NOMO-1 (cell line): ENCODE results near the gene TP73.
A peak's percentile ranks its signal among the peaks of the same experiment; 100 is the strongest.

Source experiments
- DNase-seq, 2 experiments: peaks; one replicate each; lab custom pipeline; 2025; ENCODE audit not compliant: unreplicated experiment in 2 of 2; lab: John Stamatoyannopoulos, UW

The TP73 gene

DNA sequence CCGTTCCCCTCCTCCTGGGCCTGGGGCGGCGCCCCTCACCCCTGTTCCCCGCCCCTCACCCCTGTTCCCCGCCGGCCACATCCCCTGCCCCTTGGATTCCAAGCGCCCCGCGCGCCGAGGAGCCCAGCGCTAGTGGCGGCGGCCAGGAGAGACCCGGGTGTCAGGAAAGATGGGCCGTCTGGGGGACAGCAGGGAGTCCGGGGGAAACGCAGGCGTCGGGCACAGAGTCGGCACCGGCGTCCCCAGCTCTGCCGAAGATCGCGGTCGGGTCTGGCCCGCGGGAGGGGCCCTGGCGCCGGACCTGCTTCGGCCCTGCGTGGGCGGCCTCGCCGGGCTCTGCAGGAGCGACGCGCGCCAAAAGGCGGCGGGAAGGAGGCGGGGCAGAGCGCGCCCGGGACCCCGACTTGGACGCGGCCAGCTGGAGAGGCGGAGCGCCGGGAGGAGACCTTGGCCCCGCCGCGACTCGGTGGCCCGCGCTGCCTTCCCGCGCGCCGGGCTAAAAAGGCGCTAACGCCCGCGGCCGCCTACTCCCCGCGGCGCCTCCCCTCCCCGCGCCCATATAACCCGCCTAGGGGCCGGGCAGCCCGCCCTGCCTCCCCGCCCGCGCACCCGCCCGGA lies at the start of gene TP73:
TSS of gene TP73 (plus strand) at position 587 of the 618 bp plus-strand sequence. CDS start 29,850 bp downstream, outside the sequence.
- peak; percentile 18 for DNase-seq

DNA sequence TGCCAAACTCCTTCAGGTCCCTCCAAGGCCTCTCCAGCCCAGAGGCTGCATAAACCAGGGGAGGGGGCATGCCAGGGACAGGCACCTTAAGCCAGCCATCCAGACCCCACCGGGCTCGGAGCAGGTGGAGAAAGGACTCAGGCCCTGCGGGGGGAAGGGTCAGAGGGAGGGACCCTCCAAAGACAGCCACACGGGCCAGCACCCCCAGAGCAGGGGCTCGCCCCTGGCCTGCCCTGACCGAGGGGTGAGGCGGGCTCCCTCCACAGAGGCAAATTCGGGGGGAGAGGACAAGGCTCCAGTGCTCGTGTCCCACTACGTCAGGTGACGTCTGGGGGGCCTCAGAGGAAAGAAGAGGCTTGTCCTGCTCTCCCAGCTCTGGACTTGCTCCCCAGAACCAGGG lies 49.2 kb upstream of the TP73 start:
- DNase-seq = no peak

DNA sequence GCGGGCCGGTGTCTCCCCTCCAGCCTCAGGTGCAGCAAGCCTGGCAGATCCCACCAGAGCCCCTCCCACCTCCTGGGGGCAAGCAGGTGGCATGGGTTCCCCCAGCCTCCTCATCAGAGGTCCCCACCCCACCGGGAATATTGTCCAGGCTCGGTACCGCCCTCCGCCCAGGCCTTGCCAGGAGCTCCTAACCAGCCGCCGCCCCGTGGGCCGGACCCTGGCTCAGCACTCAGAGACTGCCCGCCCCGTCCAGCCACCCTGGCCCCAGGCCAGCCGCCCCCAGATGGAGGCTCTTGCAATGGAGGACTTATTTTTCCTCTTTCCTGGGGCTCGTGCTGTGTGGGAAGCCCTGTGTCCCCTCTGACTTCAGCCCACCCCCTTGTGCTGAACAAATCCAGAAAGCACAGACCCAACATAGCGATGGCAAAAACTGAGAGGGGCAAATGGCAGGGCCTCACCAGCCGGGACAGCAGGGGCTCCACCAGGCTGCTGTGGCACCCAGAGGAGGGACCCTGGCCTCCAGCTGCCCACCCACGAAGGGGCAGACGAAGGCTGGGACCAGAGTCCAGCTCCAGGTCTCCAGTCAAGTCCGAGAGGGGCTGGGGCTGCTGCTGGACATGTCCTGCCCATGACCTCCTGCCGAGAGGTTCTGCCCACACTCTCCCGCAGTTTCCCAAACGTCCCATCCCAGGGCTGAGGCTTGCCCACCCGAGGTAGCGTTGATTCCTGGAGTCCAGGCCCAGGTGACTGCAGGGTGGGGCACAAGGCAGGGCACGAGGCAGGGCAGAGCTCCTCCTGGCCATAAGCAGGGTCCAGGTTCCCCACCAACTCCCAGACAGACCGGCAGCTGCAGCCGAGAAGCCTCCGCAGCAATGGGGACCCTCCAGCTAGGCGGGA lies 48.5 kb upstream of the TP73 start:
- DNase-seq = no peak

DNA sequence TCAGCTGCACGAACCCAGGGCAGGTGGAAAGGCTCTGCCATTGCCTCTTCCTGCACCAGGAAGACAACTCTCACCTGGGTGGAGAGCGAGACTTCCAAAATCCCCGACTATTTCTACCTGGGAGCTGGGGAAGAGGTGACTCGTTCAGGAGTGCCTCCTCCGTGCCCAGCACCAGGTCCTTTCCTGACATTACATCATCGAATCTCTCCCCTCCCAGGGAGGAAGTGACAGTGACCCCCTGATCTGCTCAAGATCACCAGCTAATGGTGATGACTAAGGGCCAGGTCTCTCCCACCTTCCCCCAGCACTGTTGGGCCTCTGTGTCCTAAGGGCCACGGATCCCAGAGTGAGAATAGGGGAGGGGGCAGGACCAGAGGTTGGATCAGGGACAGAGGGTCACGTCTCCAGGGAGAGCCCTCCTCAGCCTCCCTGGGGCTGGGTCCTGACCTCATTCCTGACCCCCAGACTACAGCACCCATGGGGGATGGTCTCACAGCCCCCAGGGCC lies 47.8 kb upstream of the TP73 start:
- DNase-seq = no peak

DNA sequence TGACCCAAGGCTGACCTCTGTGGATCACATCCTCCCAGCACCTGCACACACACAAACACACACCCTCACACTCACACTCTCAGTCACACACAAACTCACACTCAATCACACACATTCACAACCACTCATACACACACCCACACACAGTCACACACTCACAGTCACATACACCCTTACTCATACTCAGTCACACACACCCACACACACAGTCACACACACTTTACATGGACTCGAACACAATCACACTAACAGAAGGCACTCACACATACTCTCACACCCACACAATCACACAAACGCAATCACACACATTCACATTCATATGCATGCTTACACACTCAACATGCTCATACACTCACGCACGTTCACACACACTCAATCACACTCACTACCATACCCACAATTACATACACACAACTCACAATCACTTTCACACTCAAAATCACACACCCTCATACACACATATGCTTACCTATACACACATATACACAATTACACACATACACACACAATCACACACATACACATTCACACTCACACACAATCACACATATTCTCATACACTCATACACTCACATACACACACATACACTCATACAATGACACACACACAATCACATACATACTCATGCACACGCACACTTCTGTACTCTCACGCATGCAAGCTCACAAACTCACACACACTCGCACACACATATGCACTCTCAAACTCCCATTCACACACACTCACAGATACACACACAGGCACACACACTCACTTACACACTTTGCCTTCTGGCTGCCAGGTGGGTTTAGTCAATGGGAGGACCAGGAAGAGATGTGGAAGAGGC lies 47.1 kb upstream of the TP73 start:
- no peak for DNase-seq

DNA sequence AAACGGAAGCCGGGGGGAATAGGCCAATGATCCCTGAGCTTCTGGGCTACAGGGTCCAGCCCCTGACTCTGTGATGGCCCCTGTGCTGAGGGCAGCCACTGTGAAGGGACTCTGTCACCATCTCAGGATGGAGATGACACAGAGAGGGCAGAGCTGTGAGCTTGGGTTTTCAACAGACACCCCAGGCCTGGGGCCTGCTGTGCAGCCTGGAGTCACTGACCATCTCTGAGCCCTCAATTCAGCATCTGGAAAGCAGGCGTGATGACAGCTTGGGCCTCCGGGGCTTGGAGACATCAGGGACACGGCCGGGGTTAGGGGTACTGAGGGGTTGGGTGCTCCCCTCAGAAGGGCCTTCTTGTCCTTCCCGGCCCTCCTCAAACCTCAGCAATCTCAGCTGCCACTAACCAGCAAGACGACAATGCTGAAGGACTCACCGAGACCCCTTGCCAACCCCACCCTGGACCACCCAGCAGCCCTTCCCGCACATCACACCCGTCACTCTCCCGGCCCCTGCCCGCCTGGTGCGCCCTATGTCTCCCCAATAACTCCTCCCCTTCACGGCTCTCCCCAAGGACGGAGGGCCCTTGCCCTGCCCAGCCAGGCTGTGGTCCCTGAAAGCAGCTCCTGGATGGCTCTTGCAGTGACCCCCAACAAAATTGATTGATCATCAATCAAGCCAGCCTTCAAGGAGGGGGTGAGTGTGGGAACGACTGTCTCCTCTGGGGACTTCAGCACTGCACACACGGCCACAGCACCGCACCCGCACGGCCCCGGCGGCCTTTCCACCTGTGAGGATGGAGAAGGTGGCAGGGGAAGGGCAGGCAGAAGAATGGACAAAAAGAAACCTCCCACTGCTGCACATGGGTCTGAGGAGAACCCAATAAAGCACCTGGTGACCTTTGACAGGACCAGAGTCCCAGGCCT lies 45.3 kb upstream of the TP73 start:
- no peak for DNase-seq

DNA sequence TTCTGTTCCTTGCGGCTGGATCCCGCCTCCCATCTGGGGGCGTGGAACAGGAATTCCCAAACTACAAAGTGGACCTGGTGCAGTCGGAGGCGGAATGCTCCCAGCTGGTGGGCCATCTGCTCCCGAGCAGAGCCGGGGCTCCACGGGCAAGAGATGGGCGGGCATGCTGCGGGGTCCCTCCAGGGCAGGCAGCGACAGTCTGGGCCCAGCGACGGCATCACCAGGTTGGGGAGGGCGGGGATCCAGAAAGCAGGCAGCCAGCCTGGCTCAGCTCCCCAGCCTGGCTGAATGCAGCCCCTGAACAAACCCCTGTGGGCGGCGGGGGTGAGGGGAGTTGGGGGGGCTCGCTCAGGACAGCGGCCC lies 44.6 kb upstream of the TP73 start:
- DNase-seq = no peak

DNA sequence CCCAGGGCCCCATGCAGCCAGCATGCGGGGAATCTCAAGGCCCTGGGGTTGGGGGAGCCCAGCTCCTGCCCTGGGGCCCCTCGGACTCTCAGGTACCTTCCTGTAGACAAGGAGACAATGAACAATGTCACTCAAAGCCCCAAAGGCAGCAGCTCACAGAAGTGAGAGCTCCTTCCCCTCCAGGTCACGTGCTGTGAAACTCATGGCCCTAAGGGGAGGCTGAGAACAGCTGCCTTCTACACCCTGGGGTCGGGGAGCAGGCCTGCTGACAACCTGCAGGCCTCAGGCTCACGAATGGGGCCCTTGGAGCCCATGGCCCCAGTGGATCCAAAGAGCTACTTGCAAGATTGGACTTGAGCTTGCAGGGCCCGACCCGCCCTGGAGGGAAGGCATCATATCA lies 44.2 kb upstream of the TP73 start:
- no peak for DNase-seq

DNA sequence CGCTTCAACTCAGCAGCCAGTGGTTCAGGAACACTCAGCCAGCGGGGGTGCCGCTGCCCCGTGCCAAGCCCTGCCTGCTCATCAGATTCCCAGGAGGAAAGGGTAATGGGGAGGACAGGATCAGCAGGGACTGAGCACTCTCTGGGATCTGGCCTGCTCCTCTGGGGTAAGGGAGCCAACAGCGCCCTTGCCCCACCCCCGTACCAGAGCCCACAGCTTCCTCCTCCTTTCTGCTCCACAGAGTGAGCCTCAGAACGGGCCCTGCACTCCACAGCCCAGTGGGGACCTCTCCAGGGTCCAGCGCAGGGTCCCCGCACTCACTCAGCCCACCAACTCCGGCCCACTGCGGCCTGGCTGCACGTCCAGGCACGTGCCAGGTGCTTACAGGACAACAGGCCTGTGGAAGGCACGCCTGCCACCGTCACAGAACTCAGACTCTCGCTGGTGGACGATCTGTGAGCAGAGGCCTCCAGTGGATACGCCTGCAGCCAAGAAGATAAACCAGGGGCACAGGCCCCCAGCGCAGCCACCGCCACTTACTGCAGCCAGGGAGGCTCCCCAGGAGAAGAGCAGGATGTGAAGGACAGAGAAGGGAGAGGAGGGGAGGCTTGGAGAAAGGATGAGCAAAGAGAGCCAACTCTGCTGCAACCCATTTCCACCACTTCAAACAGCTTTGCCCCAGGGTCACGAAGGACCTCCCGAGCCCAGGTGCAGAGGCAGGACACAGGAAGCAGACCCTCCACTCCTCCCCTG lies 43.1 kb upstream of the TP73 start:
- DNase-seq = no peak

DNA sequence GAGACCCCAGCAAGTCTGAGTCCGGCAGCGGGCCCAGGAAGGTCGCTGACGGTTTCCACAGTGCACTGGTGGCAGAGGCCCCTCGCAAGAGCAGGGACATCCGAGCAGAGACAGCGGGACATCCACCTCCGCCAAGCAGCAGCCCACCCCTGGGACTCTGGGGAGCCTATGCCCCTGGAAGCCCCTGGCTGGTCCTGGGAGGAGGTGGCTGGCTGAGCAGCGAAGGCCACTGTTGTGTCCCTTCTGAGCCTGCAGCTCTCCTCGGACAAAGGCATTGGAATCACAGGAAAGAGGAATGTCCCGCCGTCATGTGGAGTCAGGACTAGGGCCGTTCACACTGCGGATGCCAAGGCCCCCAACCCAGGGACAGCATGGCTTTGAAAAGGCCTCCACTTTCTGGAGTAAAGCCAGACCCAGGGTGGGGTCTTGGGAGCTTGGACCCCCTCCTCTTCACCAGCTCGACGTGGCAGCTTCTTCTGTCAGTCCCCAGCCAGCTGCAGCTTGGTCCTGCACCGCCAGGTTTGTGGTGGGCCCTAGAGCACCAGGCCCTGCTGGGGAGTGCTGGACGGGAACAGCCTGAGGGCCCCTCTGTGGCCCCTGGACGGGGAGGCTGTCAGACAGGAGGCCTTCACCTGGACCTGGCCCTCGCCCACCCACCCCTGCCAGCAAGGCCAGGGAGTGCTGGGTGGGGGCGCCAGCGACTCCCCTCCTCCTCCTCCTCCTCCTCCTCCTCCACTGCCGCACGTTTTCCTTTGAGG lies 42.4 kb upstream of the TP73 start:
- no peak for DNase-seq

DNA sequence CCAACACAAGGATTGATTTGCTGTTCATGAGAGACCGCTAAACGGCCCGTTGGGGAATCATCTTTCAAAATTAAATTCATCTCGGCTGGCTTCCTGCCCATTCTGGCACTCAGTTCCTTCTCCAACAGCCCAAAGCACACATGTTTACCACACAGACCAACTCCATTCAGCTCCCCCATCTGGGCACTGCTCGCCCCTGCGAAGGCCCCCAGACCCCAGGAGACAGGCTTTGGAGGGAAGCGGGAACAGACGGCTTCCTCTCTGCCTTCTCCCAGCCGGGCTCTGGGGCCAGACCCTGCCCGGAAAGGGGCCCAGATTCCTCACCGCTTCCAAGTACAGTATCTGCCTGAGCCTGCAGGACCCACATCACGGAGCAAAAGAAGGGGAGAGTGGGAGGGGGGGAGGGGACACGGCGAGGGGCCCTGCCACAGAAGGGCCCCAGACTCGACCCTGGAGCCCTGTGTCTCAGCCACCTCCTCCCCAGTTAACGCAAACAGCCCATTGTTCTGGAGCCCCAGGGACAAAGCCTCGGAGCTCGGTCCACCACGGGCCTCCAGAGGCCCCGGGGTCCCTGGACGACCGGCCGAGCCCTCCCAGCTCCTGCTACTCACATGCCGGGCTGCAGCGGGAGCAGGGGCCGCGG lies 41.7 kb upstream of the TP73 start:
- DNase-seq = no peak

DNA sequence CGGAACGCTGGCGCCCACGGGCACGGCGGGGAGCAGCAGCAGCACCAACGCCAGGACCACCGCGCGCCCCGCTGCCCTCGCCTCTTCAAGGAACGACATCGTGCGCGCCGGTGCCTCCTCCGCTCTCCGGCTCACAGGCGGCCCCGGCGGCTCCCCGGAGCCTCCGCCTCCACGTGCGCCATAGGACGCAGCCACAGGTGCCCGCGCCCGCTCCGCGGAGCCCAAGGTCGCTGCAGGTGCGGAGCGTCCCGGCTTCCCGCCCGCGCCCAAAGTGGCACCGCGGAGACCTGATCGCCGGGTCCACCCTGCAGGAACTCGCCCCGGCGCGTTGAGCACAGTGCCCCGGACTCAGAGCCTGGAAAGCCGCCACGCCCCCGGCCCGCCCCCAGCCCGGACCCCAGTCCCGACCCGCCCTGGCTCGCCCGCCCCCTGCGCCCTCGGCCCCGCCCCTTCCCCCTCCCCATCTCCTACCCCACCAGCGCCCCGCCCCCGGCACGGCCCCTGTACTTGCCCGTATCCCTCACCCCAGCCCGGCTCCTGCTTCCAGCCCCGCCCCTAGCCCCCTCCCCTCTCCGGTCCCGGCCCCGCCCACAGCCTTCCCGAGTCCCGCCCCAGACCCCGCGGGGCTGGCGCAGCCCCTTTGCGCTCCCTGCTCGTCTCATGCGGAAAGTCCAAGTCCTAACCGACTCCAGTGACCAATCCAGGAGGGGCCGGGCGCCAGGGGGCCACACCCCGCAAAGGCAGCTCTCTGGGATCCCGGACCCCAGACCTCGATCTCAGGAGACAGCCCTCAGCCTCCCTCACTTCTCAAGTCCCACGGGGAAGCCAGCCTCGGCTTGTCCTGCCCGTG lies 40.9 kb upstream of the TP73 start, which contains the start of gene MEGF6:
TSS of gene MEGF6 (minus strand) at position 339 of the 850 bp plus-strand sequence. CDS start at position 99, 240 bp downstream.
- no peak for DNase-seq

DNA sequence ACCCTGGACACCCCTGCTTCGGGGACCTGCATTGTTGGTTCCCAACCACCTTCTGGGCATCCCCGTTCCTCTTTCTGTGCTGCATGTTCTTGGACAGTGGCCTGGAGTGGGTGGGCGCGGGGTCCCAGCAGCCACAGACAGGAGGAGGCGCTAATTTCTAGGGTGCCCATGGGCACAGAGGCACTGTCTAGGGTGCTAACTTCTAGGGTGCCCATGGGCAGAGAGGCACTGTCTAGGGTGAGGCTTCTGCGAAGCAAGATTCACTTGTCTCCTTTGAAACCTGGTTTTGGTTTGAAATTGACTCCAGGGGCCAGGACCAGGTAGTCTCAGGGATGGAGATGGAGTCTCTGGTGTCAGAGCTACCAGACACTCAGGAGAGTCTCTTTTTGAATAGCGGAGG lies 40.2 kb upstream of the TP73 start:
- no peak for DNase-seq

DNA sequence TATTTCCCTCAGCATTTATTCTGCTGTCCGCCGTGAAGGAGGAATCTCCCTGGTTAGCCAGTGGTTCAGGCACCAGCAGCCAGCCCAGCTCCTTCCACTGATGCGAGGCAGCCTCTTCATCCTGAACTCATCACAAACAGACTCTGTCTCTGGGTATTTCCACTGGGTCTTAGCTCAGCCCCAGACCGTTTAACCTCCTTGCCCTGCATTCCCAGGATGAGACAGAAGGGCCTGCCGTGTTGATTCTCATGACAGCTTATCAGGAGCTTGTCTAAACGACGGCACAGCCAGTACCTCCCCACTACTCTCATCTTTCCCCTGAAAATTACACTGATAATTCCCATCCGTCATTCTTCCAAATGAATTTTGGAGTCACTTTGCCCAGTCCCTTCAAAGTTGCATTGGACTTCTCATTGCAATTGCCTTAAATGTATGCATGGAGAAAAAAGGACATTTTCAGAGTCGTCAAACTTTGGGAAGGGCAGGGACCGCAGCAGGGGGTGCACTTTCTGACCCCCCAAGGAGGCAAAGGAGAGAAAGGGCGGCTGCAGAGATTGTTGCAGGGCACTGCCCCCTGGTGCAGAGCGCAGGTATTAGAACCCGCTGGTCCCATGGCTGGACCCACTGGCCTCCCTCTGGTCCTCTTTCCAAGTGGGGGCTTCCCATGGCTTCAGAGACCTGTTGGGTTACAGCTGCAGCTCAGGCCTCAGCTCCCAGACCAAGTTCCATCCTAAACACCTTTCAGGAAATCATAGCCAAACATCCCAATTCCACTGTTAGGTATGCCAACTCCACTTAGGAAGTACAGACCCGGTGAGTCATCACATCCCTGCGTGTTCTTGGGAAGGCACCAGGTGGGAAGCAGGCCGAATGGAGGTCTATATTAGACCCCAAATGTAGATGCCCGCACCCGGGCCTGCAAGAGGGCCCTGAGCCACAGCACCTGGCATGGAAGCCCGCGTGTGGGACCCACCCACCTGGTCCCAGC lies 37.3 kb upstream of the TP73 start:
- DNase-seq = no peak

DNA sequence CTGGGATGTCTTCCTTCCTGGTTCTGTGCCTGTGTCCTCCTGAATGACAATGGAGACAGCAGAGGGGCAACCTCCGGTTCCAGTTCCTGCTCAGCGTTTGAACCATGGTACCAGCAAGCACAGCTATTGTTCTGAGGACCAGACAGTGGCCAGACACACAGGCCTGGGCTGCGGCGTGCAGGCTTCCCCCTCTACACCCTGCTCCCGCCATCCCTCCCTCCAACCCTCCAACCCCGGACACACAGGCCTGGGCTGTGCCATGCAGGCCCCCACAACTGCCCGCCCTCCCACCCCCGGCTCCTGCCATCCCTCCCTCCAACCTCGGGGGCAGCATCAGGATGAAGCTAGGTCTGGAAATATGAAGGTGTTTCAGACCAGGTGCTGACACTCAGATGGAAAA lies 35.5 kb upstream of the TP73 start:
- DNase-seq = no peak

DNA sequence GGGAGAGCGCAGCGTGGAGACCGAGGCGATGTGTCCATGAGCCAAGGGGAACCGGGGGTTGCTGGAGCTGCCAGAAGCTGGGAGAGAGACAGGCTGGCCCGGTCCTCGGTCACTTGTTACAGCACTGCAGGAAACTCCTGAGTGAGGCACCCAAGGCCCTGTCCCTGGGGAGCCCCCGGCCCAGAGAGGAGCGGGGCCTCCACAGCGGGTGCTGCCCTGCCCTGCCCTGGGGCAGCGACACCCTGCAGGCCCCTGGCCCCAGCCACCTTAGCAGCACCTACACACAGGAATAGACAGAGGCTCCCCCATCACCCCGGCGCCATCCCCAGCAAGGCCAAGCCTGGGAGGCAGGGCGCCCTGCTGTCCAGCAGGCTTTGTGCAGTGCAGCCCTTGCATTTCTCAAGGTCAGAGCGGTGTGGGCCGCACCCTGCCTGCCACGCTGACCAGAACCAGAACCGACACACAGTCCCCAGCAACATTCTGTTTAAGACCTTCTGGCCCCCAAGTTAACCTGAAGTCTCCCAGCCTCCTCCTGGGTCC lies 34.4 kb upstream of the TP73 start:
- no peak for DNase-seq
